NB4 (cell line): ENCODE measurements around the gene CAMKV.
"Not testable (repeated sequence)": the region's sequence is repeated elsewhere in the genome, so short reads cannot be mapped to it uniquely, and the experiment has no call there.

Source experiments
- DNase-seq: peaks from one replicate; pipeline ENCODE4 v3.0.0; 2010; ENCODE audit warnings: low read depth
- H3K4me3 ChIP-seq: one replicate; pipeline ENCODE4 v1.5.1; 2011; ENCODE audit warnings: mild to moderate bottlenecking, low read depth, low read length, moderate library complexity
- CTCF ChIP-seq: IDR thresholded peaks from one replicate; pipeline ENCODE4 v1.5.1; 2012; ENCODE audit warnings: low read depth, low read length
- MAX ChIP-seq: IDR thresholded peaks from 2 replicates; pipeline ENCODE4 v1.6.1; 2011; ENCODE audit warnings: low read depth, low read length
- MYC ChIP-seq: IDR thresholded peaks from 2 replicates; pipeline ENCODE4 v1.6.1; 2011; ENCODE audit warnings: low read depth, low read length
- POLR2A ChIP-seq: IDR thresholded peaks from 2 replicates; pipeline ENCODE4 v1.6.1; 2011; ENCODE audit warnings: mild to moderate bottlenecking; ENCODE audit not compliant: insufficient read length; ENCODE audit errors: extremely low read depth

Gene CAMKV, protein sequence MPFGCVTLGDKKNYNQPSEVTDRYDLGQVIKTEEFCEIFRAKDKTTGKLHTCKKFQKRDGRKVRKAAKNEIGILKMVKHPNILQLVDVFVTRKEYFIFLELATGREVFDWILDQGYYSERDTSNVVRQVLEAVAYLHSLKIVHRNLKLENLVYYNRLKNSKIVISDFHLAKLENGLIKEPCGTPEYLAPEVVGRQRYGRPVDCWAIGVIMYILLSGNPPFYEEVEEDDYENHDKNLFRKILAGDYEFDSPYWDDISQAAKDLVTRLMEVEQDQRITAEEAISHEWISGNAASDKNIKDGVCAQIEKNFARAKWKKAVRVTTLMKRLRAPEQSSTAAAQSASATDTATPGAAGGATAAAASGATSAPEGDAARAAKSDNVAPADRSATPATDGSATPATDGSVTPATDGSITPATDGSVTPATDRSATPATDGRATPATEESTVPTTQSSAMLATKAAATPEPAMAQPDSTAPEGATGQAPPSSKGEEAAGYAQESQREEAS

GRCh38 chr3:49869525-49870126, at the start of gene CAMKV:
Gene CAMKV, minus strand, starts transcription at chr3:49869906. Its CDS starts 7,518 bp downstream, at chr3:49862388.
- no peak for TF ChIP-seq MYC
- TF ChIP-seq POLR2A = no peak
- no peak for TF ChIP-seq CTCF
- TF ChIP-seq MAX = no peak
- H3K4me3 ChIP-seq = no peak within 1 kb of the TSS
- DNase-seq = peak; percentile 68

DNA sequence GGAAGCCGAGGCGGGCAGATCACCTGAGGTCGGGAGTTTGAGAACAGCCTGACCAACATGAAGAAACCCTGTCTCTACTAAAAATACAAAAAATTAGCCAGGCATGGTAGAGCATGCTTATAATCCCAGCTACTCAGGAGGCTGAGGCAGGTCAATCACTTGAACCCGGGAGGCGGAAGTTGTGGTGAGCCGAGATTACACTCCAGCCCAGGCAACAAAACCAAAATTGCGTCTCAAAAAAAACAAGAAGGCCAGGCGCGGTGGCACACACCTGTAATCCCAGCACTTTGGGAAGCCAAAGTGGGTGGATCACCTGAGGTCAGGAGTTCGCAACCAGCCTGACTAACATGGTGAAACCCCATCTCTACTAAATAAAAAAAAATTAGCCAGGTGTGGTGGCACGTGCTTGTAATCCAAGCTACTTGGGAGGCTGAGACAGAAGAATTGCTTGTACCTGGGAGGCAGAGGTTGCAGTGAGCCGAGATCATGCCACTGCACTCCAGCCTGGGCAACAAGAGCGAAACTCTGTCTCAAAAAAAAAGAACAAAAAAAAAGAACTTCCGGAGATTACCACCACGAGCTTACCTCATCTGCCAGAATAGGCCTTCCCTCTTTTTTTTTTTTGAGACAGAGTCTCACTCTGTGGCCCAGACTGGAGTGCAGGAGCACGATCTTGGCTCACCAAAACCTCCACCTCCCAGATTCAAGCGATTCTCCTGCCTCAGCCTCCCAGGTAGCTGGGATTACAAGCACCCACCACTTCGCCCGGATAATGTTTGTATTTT, 48.3 kb upstream of the CAMKV start:
- not testable (repeated sequence) for DNase-seq, H3K4me3 ChIP-seq

DNA sequence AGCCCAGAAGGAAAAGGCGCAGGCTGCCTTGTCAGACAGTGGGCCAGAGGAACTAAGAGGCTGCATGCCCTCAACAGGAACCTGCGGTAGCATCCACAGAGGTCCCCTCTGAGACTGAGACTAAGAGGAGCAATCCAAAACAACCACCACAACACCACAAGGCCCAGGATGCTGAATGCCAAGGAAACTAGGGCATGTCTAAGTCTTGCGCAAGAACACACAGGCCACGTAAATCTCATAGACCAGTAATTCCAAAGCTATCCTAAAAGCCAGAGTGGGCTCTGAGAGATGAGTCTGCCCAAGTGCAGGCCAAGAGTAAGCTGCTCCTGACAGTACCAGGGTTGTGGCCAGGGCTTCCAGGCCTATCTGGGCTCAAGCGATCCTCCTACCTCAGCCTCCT, 47.0 kb upstream of the CAMKV start:
- TF ChIP-seq MAX (no peak), POLR2A (no peak), MYC (no peak), CTCF (no peak)
- H3K4me3 ChIP-seq = no peak overlapping the region
- peak; percentile 24 for DNase-seq

GRCh38 chr3:49914906-49915305, 45.2 kb upstream of the CAMKV start:
- no peak for DNase-seq

DNA sequence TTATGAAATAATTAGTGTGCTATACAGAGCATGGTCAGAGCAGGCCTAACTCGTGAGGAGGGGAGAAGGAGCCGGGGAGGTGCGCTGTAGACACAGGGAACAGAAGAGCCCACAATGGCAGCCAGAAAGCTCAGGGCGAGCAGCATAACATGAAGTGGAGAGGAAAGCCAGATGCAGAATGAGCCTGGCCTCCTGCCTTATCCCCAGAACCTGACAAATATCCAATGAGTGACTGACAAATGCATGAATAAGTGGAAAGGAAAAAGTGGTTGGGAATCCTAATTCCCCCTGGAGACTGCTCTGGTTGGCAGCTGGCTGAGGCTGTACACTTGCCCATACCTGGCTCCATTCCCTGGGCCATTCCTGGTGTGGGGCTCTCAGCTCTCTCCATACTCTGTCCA, 43.2 kb upstream of the CAMKV start:
- DNase-seq = no peak
- TF ChIP-seq MYC (no peak), CTCF (no peak), MAX (no peak)
- H3K4me3 ChIP-seq = no peak overlapping the region

More at GRCh38 chr3:49914906-49915305, 45.2 kb upstream of the CAMKV start:
- no peak overlapping the region for H3K4me3 ChIP-seq
- no peak for TF ChIP-seq CTCF
- no peak for TF ChIP-seq MAX
- TF ChIP-seq POLR2A = no peak
- no peak for TF ChIP-seq MYC

- no peak for DNase-seq
- no peak overlapping the region for H3K4me3 ChIP-seq
- TF ChIP-seq POLR2A (no peak), MAX (no peak), CTCF (no peak), MYC (no peak)
These were observed 41.9 kb upstream of the CAMKV start for GRCh38 chr3:49911611-49912010.
